CD4-positive, alpha-beta T cell (primary cell): ENCODE data around the gene SLC24A4. TPM values are rescaled to one million over a fixed set of nuclear protein-coding genes. Genes with fewer than 3 reads are reported as not detected.

ENCODE experiments used
- ATAC-seq: fragments of 200-7000 bp; cut with Tn5 transposase; one replicate; pipeline ENCODE4 v1.10.0; 2022; ENCODE audit warnings: mild to moderate bottlenecking; ENCODE audit not compliant: poor library complexity
- CTCF ChIA-PET: fragments of 350-600 bp; sonication (Branson Sonifier 250); formaldehyde crosslinking; loops from one replicate; lab custom pipeline; 2021; ENCODE audit warnings: antibody characterized with exemption, inconsistent platforms; lab: Charles Lee
- POLR2A ChIA-PET: fragments of 350-600 bp; sonication (Branson Sonifier 250); formaldehyde crosslinking; loops from one replicate; lab custom pipeline; 2021; ENCODE audit warnings: antibody characterized with exemption, inconsistent platforms; lab: Charles Lee
- DNase-seq, 14 experiments: peaks; one replicate each; pipeline ENCODE4 v3.0.0-alpha.2; 2013 to 2020; ENCODE audit warnings: mixed read lengths in 2 of 14
- H3K27ac ChIP-seq, 2 donors: one replicate each; pipeline versions ENCODE4 v1.5.1 to v1.7.0; 2013; ENCODE audit warnings: low read length in 2 of 2, low read depth in 1 of 2, mild to moderate bottlenecking in 1 of 2
- H3K27me3 ChIP-seq, 2 experiments: 1 replicate in 1 of 2; 2 replicates in 1 of 2; pipeline versions ENCODE4 v1.6.1 to v1.7.0; 2013; ENCODE audit warnings: low read length in 2 of 2, control low read depth in 1 of 2, mild to moderate bottlenecking in 1 of 2, moderate library complexity in 1 of 2; ENCODE audit not compliant: insufficient read depth in 2 of 2, control insufficient read depth in 1 of 2
- H3K36me3 ChIP-seq: one replicate; pipeline ENCODE4 v1.6.1; 2013; ENCODE audit warnings: low read length, control low read depth; ENCODE audit not compliant: insufficient read depth
- H3K4me1 ChIP-seq: one replicate; pipeline ENCODE4 v1.6.1; 2013; ENCODE audit warnings: low read length, control low read depth; ENCODE audit not compliant: insufficient read depth
- H3K4me3 ChIP-seq: one replicate; pipeline ENCODE4 v1.5.1; 2013; ENCODE audit warnings: mild to moderate bottlenecking, low read length, moderate library complexity
- H3K9me3 ChIP-seq, 2 experiments: 1 replicate in 1 of 2; 2 replicates in 1 of 2; pipeline versions ENCODE4 v1.6.1 to v1.7.0; 2013; ENCODE audit warnings: low read length in 2 of 2, mild to moderate bottlenecking in 2 of 2, control low read depth in 1 of 2, moderate library complexity in 1 of 2; ENCODE audit not compliant: control insufficient read depth in 1 of 2, insufficient read depth in 1 of 2
- H3K27ac Mint-ChIP-seq: one replicate; pipeline ENCODE4 v1.8.0; 2020; ENCODE audit warnings: mixed read lengths
- H3K27me3 Mint-ChIP-seq: one replicate; pipeline ENCODE4 v1.8.0; 2021; ENCODE audit warnings: mixed read lengths
- H3K36me3 Mint-ChIP-seq: one replicate; pipeline ENCODE4 v1.8.0; 2021; ENCODE audit warnings: low read depth, mixed read lengths
- H3K4me1 Mint-ChIP-seq: one replicate; pipeline ENCODE4 v1.8.0; 2021; ENCODE audit warnings: low read depth, mixed read lengths
- H3K4me3 Mint-ChIP-seq: one replicate; pipeline ENCODE4 v1.8.0; 2020; ENCODE audit warnings: mild to moderate bottlenecking, mixed read lengths
- H3K9me3 Mint-ChIP-seq: one replicate; pipeline ENCODE4 v1.8.0; 2020; ENCODE audit warnings: mixed read lengths
- intact Hi-C, 2 experiments: fragments of 100-400 bp; cut with DNase I in 1 of 2; cut with micrococcal nuclease in 1 of 2; formaldehyde crosslinking; loops; one replicate each; pipeline versions ENCODE4 v1.15.1 to v1.9.0; 2023 to 2025; cut with DNase I, micrococcal nuclease
- total RNA-seq, 174 experiments: library from RNA in 2 of 174; stranded (reverse) in 2 of 174; gene quantifications; one replicate each; pipeline ENCODE4 v1.2.3 and lab custom pipeline; 2021 to 2026
- TF ChIP-seq, protein P1 (sequence below): fragments of 200-600 bp; IDR thresholded peaks from one replicate; pipeline ENCODE4 v1.8.0; 2022; ENCODE audit warnings: antibody characterized with exemption, mild to moderate bottlenecking

SLC24A4 gene
- total RNA-seq, 2 experiments from 2014 or later, result 0.11 to 0.19 TPM

GRCh38 chr14:92317511-92317910 lies 5.5 kb upstream of the SLC24A4 start:
- Histone ChIP-seq H3K9me3 (peaks cover 0 to 3% of the 10 kb centered on the region in 2 experiments), H3K27ac (no peak overlapping the region), H3K27me3 (peaks cover 16 to 23% of the 10 kb centered on the region in 2 experiments), H3K4me1 (no peaks in the 10 kb centered on the region), H3K4me3 (no peak overlapping the region), H3K36me3 (no peaks in the 10 kb centered on the region)
- Mint-ChIP-seq H3K27ac (no peak overlapping the region), H3K4me1 (no peaks in the 10 kb centered on the region), H3K27me3 (peaks cover 43% of the 10 kb centered on the region), H3K9me3 (no peaks in the 10 kb centered on the region), H3K36me3 (no peaks in the 10 kb centered on the region), H3K4me3 (no peak overlapping the region)
- ChIA-PET CTCF (no interaction called here), POLR2A (no interaction called here)
- TF ChIP-seq, protein P1, sequence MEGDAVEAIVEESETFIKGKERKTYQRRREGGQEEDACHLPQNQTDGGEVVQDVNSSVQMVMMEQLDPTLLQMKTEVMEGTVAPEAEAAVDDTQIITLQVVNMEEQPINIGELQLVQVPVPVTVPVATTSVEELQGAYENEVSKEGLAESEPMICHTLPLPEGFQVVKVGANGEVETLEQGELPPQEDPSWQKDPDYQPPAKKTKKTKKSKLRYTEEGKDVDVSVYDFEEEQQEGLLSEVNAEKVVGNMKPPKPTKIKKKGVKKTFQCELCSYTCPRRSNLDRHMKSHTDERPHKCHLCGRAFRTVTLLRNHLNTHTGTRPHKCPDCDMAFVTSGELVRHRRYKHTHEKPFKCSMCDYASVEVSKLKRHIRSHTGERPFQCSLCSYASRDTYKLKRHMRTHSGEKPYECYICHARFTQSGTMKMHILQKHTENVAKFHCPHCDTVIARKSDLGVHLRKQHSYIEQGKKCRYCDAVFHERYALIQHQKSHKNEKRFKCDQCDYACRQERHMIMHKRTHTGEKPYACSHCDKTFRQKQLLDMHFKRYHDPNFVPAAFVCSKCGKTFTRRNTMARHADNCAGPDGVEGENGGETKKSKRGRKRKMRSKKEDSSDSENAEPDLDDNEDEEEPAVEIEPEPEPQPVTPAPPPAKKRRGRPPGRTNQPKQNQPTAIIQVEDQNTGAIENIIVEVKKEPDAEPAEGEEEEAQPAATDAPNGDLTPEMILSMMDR, result no peak
- no peak for DNase-seq
- intact Hi-C loops, result no loop called here
- no peak for ATAC-seq

- POLR2A ChIA-PET, result no interaction called here
- H3K4me1 ChIP-seq, result peaks cover 7% of the 10 kb centered on the region
- no peak overlapping the region for H3K27ac ChIP-seq
- TF ChIP-seq, protein P1, result no peak
- intact Hi-C loops, result loop anchor here in 1 of 2 experiments (10.0 kb wide), 1 partner anchor 283 kb away; no protein-coding TSS in a partner anchor
- H3K4me3 Mint-ChIP-seq, result no peak overlapping the region
- no peaks in the 10 kb centered on the region for H3K9me3 ChIP-seq
- no peak overlapping the region for H3K4me3 ChIP-seq
- CTCF ChIA-PET, result no interaction called here
- H3K27me3 ChIP-seq, result peaks cover 33 to 42% of the 10 kb centered on the region in 2 experiments
- H3K36me3 ChIP-seq, result no peaks in the 10 kb centered on the region
- H3K27ac Mint-ChIP-seq, result no peak overlapping the region
- H3K27me3 Mint-ChIP-seq, result peaks cover 74% of the 10 kb centered on the region
- no peaks in the 10 kb centered on the region for H3K36me3 Mint-ChIP-seq
- no peaks in the 10 kb centered on the region for H3K9me3 Mint-ChIP-seq
- ATAC-seq (no peak), DNase-seq (no peak)
- H3K4me1 Mint-ChIP-seq, result no peaks in the 10 kb centered on the region
Measured at GRCh38 chr14:92321701-92322100, 1.3 kb upstream of the SLC24A4 start.

DNA sequence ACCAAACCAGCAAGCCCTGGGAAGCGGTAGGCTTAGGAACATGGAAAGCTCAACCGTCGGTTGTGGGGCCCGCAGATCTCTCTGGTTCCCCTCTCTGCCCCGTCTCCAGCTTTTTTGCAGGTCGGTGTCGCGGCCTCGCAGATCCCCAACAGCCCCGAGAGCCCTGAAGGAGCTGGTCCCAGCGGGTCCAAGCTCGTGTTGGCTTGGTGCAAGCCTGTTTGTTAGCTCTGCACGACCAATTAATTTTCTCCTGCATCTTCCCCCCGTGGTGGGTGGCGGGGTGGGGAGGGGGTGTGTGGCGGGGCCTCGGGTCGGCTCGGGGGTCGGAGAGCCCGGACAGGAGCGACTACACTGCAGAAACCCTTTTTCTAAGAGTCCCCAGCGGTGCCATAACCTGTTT lies 449 bp upstream of the SLC24A4 start:
- no peaks in the 10 kb centered on the region for H3K9me3 Mint-ChIP-seq
- H3K36me3 Mint-ChIP-seq, result no peaks in the 10 kb centered on the region
- DNase-seq (no peak), ATAC-seq (no peak)
- no peaks in the 10 kb centered on the region for H3K9me3 ChIP-seq
- no peak overlapping the region for H3K27ac Mint-ChIP-seq
- no peaks in the 10 kb centered on the region for H3K36me3 ChIP-seq
- TF ChIP-seq, protein P1, result no peak
- no peaks in the 10 kb centered on the region for H3K4me1 Mint-ChIP-seq
- CTCF ChIA-PET, result no interaction called here
- no peak overlapping the region for H3K4me3 ChIP-seq
- POLR2A ChIA-PET, result no interaction called here
- peaks cover 73% of the 10 kb centered on the region for H3K27me3 Mint-ChIP-seq
- H3K27ac ChIP-seq, result no peak overlapping the region
- H3K4me3 Mint-ChIP-seq, result peak overlapping the region; percentile 72
- peaks cover 33 to 42% of the 10 kb centered on the region in 2 experiments for H3K27me3 ChIP-seq
- intact Hi-C loops, result loop anchor here in 1 of 2 experiments (10.0 kb wide), 1 partner anchor 282 kb away; no protein-coding TSS in a partner anchor
- H3K4me1 ChIP-seq, result peaks cover 7% of the 10 kb centered on the region
